Gastroesophageal sphincter (tissue), 3 donors: ENCODE results near the gene SPATS2L.

Experiments
- POLR2A ChIP-seq, 2 donors: fragments of 450-650 bp; IDR thresholded peaks; one replicate each; pipeline ENCODE4 v1.6.1; 2017; ENCODE audit warnings: antibody characterized with exemption in 2 of 2, mild to moderate bottlenecking in 2 of 2, moderate library complexity in 1 of 2
- POLR2AphosphoS5 ChIP-seq: sonication (generic); formaldehyde crosslinking; IDR thresholded peaks from one replicate; pipeline ENCODE4 v1.6.1; 2017; ENCODE audit warnings: antibody characterized with exemption
- TF ChIP-seq, protein P1 (sequence below), 4 experiments: fragments of 200-600 bp in 2 of 4; fragments of 450-650 bp in 2 of 4; sonication (generic) in 1 of 4; IDR thresholded peaks; one replicate each; pipeline ENCODE4 v1.5.1; 2017 to 2019; ENCODE audit warnings: antibody characterized with exemption in 4 of 4, mild to moderate bottlenecking in 2 of 4, moderate library complexity in 2 of 4

DNA sequence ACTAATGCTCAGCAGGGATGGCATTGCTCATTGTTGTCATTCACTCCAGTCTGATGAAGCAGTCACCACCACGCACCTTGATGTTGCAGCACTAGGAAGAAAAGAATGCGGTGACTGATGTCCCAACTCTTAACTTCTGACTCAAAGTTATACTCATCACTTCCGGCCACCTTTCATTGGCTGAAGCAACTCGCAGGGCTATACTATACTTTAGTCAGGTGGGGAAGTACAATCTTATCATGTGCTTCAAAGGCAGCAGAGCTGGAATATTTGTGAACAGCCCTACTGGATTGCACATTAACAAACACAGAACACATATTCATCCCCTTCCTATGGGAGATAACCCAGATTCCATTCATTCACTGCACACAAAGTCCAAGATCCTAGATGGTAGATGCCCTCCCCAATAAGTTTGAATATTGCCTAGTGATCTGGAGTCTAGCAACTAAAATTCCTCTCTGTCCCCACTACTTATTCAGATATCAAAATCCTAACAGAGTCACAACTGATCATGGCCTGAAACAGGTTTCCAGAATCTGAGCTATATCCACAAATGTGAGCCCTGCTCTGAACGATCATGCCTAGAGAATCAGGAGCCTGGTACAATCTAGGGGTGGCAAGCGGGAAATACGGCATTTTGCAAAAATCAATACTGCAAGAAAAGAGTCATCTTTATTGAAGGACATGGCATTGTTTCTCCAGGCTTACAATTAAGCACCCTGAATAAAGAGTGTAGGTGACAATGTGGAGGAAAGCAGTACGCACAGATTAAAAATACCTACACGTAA lies 3.4 kb upstream of the SPATS2L start:
- TF ChIP-seq, protein P1, sequence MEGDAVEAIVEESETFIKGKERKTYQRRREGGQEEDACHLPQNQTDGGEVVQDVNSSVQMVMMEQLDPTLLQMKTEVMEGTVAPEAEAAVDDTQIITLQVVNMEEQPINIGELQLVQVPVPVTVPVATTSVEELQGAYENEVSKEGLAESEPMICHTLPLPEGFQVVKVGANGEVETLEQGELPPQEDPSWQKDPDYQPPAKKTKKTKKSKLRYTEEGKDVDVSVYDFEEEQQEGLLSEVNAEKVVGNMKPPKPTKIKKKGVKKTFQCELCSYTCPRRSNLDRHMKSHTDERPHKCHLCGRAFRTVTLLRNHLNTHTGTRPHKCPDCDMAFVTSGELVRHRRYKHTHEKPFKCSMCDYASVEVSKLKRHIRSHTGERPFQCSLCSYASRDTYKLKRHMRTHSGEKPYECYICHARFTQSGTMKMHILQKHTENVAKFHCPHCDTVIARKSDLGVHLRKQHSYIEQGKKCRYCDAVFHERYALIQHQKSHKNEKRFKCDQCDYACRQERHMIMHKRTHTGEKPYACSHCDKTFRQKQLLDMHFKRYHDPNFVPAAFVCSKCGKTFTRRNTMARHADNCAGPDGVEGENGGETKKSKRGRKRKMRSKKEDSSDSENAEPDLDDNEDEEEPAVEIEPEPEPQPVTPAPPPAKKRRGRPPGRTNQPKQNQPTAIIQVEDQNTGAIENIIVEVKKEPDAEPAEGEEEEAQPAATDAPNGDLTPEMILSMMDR (IDR thresholded peaks at IDR 0.05): no peak
- TF ChIP-seq POLR2AphosphoS5: no peak
- TF ChIP-seq POLR2A (IDR thresholded peaks at IDR 0.05): no peak
